ENCODE results near the gene C16orf54. TPM values are rescaled to one million over a fixed set of nuclear protein-coding genes. Genes with fewer than 3 reads are reported as not detected.
"Not testable (repeated sequence)": the region's sequence is repeated elsewhere in the genome, so short reads cannot be mapped to it uniquely, and the experiment has no call there.

Gene C16orf54
- total and polyA plus RNA-seq, 4 donors = 0.38 to 2.4 (median 0.84) TPM

DNA sequence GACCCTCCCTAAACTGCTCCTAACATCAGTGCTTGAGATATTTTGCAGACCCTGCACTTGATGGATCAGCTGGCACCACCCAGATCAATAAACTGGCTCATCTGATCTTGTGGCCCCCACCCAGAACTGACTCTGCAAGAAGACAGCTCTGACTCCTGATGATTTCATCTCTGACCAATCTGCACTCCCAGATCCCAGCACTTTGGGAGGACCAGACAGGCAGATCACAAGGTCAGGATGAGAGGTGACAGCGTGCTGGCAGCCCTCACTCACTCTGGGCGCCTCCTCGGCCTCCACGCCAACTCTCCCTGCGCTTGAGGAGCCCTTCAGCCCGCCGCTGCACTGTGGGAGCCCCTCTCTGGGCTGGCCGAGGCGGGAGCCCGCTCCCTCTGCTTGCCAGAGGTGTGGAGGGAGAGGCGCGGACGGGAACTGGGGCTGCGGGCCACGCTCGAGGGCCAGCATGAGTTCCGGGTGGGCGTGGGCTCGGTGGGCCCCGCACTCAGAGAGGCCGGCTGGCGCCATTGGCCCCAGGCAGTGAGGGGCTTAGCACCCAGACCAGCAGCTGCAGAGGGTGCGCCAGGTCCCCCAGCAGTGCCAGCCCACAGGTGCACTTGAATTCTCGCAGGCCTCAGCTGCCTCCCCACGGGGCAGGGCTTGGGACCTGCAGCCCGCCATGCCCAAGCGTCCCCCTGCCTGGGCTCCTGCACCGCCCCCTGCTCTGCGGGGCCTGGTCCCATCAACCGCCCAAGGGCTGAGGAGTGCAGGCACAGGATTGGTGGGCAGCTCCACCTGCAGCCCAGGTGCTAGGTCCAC, 2.4 kb upstream of the C16orf54 start (continued):
- TF ChIP-seq, protein P1, sequence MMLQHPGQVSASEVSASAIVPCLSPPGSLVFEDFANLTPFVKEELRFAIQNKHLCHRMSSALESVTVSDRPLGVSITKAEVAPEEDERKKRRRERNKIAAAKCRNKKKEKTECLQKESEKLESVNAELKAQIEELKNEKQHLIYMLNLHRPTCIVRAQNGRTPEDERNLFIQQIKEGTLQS (IDR thresholded peaks at IDR 0.05) = no peak
- TF ChIP-seq RXRA (IDR thresholded peaks at IDR 0.05) (no peak), JUND (IDR thresholded peaks at IDR 0.05) (no peak), HNF4G (IDR thresholded peaks at IDR 0.05) (no peak)

DNA sequence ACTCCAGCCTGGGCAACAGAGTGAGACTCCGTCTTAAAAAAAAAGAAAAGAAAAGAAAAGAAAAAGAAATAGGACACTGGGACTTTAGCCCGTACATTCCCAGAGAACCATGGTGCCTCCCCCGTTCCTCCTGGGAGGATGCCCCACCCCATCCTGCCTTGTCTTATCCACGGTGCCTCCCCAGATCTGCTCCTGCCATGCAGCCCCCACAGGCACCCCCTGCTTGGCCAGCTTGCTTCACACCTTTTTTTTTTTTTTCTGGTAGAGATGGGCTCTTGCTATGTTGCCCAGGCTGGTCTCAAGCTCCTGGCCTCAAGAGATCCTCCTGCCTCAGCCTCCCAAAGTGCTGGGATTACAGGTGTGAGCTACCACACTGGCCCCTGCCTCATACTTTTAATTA, 728 bp upstream of the C16orf54 start:
- WGBS = 79% methylated on average over 4 of the region's 4 CpGs
- not testable (repeated sequence) for H3K4me3 ChIP-seq (ENCODE audit: low read depth in 1 of 3, low read length in 3 of 3); H3K9me3 ChIP-seq (ENCODE audit: control insufficient read depth in 4 of 4, low read length in 3 of 4); H3K36me3 ChIP-seq (ENCODE audit: control insufficient read depth in 4 of 4, insufficient read depth in 3 of 4, low read depth in 1 of 4, low read length in 3 of 4); H3K9ac ChIP-seq (ENCODE audit: low read depth in 1 of 2, low read length in 2 of 2); H3K27me3 ChIP-seq (ENCODE audit: control insufficient read depth in 4 of 4, insufficient read depth in 4 of 4, low read length in 3 of 4); H3K4me1 ChIP-seq (ENCODE audit: control insufficient read depth in 4 of 4, insufficient read depth in 4 of 4, low read length in 3 of 4); DNase-seq (ENCODE audit: low spot score)
- peak overlapping the region in 1 of 2 donors; percentile 28 for H3K27ac ChIP-seq (ENCODE audit: low read depth in 1 of 2, low read length in 2 of 2)

DNA sequence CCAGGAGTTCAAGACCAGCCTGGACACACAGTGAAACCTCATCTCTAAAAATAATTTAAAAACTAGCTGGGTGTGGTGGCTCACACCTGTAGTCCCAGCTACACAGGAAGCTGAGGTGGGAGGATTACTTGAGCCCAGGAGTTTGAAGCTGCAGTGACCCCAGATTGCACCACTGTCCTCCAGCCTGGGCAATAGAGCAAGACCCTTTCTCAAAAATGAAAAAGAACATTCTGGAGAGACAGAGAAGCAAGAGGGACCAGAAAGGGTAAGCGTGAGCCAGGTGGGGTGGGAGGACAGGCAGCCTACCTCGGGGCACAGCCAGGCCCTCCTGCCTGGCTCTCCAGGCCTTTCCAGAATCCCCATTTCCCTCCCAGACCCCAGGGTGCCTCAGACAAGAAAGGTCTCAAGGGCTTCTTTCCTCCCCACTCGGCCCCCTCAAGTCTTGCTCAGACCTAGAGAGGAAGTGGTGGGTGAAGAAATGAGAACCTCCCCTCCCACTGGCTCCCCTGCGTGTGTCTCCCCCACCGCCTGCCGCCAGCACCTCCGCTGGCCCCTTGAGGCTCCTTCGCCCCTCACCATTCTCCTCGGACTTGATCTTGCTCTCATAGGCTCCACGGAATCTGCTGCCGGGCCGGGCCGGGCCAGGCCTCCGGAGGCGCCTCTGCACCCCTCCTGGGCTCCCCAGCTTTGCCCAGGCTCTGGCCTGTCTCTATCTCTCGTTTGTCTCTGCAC, 503 bp downstream of the C16orf54 start:
- Histone ChIP-seq H3K4me1 (ENCODE audit: control insufficient read depth in 4 of 4, insufficient read depth in 4 of 4, low read length in 3 of 4) (no peaks in the 10 kb centered on the region), H3K4me3 (ENCODE audit: low read depth in 1 of 3, low read length in 3 of 3) (peak overlapping the region in 1 of 3 donors; percentile 27), H3K27ac (ENCODE audit: low read depth in 1 of 2, low read length in 2 of 2) (peak overlapping the region; percentile 28 to 44), H3K9ac (ENCODE audit: low read depth in 1 of 2, low read length in 2 of 2) (peak overlapping the region in 1 of 2 donors; percentile 12), H3K36me3 (ENCODE audit: control insufficient read depth in 4 of 4, insufficient read depth in 3 of 4, low read depth in 1 of 4, low read length in 3 of 4) (no peaks in the 10 kb centered on the region), H3K27me3 (ENCODE audit: control insufficient read depth in 4 of 4, insufficient read depth in 4 of 4, low read length in 3 of 4) (no peaks in the 10 kb centered on the region), H3K9me3 (ENCODE audit: control insufficient read depth in 4 of 4, low read length in 3 of 4) (no peaks in the 10 kb centered on the region)
- TF ChIP-seq, protein P2, sequence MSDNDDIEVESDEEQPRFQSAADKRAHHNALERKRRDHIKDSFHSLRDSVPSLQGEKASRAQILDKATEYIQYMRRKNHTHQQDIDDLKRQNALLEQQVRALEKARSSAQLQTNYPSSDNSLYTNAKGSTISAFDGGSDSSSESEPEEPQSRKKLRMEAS (IDR thresholded peaks at IDR 0.05) = no peak
- TF ChIP-seq SP1 (IDR thresholded peaks at IDR 0.05) = no peak
- no peak for DNase-seq (ENCODE audit: low spot score)
- 72% methylated on average over 16 of the region's 16 CpGs for WGBS

DNA sequence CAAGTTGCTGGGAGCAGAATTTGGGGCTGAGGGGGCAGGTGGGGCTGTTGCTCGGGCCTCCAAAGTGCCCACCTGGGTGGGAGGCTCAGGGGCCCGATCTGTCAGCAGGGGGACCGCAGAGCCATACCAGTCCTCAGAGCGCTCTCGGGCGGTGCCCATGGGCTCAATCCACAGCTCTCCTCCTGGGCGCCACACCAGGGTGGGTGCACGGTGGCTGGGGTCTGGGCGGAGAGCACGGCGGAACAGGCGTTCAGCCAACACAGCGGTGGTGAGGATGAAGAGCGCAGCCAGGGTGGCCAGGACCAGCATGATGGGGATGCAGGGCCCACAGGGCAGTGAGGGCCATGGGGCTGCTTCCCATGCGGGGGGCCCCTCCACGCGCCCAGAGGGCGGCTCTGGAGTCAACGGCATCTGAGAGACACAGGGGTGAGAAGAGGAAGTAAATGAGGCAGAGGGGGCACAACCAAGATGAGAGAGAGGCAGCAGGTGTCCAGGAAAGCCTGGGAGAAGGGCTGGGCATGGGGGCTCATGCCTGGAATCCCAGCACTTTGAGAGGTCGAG, 1.2 kb downstream of the C16orf54 start:
- no peaks in the 10 kb centered on the region for H3K9me3 ChIP-seq (ENCODE audit: control insufficient read depth in 4 of 4, low read length in 3 of 4)
- H3K36me3 ChIP-seq (ENCODE audit: control insufficient read depth in 4 of 4, insufficient read depth in 3 of 4, low read depth in 1 of 4, low read length in 3 of 4) = no peaks in the 10 kb centered on the region
- H3K27ac ChIP-seq (ENCODE audit: low read depth in 1 of 2, low read length in 2 of 2) = peak overlapping the region in 1 of 2 donors; percentile 44
- H3K4me3 ChIP-seq (ENCODE audit: low read depth in 1 of 3, low read length in 3 of 3) = no peak overlapping the region
- TF ChIP-seq HNF4G (IDR thresholded peaks at IDR 0.05) = no peak
- TF ChIP-seq RXRA (IDR thresholded peaks at IDR 0.05) = no peak
- no peak for TF ChIP-seq RAD21 (IDR thresholded peaks at IDR 0.05)
- TF ChIP-seq FOXA2 (IDR thresholded peaks at IDR 0.05) = no peak
- no peak for TF ChIP-seq GABPA (IDR thresholded peaks at IDR 0.05 in 1 of 2, conservative IDR thresholded peaks at IDR 0.05 in 1 of 2)
- TF ChIP-seq, protein P3, sequence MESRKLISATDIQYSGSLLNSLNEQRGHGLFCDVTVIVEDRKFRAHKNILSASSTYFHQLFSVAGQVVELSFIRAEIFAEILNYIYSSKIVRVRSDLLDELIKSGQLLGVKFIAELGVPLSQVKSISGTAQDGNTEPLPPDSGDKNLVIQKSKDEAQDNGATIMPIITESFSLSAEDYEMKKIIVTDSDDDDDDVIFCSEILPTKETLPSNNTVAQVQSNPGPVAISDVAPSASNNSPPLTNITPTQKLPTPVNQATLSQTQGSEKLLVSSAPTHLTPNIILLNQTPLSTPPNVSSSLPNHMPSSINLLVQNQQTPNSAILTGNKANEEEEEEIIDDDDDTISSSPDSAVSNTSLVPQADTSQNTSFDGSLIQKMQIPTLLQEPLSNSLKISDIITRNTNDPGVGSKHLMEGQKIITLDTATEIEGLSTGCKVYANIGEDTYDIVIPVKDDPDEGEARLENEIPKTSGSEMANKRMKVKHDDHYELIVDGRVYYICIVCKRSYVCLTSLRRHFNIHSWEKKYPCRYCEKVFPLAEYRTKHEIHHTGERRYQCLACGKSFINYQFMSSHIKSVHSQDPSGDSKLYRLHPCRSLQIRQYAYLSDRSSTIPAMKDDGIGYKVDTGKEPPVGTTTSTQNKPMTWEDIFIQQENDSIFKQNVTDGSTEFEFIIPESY (IDR thresholded peaks at IDR 0.05) = no peak
- no peak for TF ChIP-seq TAF1 (conservative IDR thresholded peaks at IDR 0.05)
- TF ChIP-seq, protein P4, sequence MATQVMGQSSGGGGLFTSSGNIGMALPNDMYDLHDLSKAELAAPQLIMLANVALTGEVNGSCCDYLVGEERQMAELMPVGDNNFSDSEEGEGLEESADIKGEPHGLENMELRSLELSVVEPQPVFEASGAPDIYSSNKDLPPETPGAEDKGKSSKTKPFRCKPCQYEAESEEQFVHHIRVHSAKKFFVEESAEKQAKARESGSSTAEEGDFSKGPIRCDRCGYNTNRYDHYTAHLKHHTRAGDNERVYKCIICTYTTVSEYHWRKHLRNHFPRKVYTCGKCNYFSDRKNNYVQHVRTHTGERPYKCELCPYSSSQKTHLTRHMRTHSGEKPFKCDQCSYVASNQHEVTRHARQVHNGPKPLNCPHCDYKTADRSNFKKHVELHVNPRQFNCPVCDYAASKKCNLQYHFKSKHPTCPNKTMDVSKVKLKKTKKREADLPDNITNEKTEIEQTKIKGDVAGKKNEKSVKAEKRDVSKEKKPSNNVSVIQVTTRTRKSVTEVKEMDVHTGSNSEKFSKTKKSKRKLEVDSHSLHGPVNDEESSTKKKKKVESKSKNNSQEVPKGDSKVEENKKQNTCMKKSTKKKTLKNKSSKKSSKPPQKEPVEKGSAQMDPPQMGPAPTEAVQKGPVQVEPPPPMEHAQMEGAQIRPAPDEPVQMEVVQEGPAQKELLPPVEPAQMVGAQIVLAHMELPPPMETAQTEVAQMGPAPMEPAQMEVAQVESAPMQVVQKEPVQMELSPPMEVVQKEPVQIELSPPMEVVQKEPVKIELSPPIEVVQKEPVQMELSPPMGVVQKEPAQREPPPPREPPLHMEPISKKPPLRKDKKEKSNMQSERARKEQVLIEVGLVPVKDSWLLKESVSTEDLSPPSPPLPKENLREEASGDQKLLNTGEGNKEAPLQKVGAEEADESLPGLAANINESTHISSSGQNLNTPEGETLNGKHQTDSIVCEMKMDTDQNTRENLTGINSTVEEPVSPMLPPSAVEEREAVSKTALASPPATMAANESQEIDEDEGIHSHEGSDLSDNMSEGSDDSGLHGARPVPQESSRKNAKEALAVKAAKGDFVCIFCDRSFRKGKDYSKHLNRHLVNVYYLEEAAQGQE (IDR thresholded peaks at IDR 0.05) = no peak
- TF ChIP-seq FOXA1 (IDR thresholded peaks at IDR 0.05) = no peak
- TF ChIP-seq, protein P1 (IDR thresholded peaks at IDR 0.05) = no peak
- no peak for TF ChIP-seq HNF4A (conservative IDR thresholded peaks at IDR 0.05)
- no peak for TF ChIP-seq EGR1 (IDR thresholded peaks at IDR 0.05; ENCODE audit: low read depth in 2 of 2)
- no peak for TF ChIP-seq JUND (IDR thresholded peaks at IDR 0.05)
- TF ChIP-seq, protein P2 (IDR thresholded peaks at IDR 0.05) = no peak
- peak overlapping the region in 1 of 2 donors; percentile 12 for H3K9ac ChIP-seq (ENCODE audit: low read depth in 1 of 2, low read length in 2 of 2)
- DNase-seq (ENCODE audit: low spot score) = no peak
- H3K27me3 ChIP-seq (ENCODE audit: control insufficient read depth in 4 of 4, insufficient read depth in 4 of 4, low read length in 3 of 4) = no peaks in the 10 kb centered on the region
- 89% methylated on average over 20 of the region's 20 CpGs for WGBS
- H3K4me1 ChIP-seq (ENCODE audit: control insufficient read depth in 4 of 4, insufficient read depth in 4 of 4, low read length in 3 of 4) = no peaks in the 10 kb centered on the region
